ENCODE measurements around the gene HOXB3. TPM values are rescaled to one million over a fixed set of nuclear protein-coding genes. Genes with fewer than 3 reads are reported as not detected.

Gene HOXB3
- total and polyA plus RNA-seq, 2 donors (not counting 1 experiment from before 2014, with no cell fraction given): 15.7 to 28.6 TPM

GRCh38 chr17:48543107-48543853 is 46.8 kb downstream of the HOXB3 start:
- no peaks in the 10 kb centered on the region for H4K20me1 ChIP-seq (ENCODE audit: control insufficient read depth, extremely low read depth, insufficient read depth, low read length)
- TF ChIP-seq EZH2 (IDR thresholded peaks at IDR 0.05; ENCODE audit: low read length, missing control alignments) (no peak), CTCF (conservative IDR thresholded peaks at IDR 0.05 in 1 of 2, IDR thresholded peaks at IDR 0.05 in 1 of 2; ENCODE audit: low read depth in 1 of 2, low read length in 2 of 2) (no peak)
- H3K4me3 ChIP-seq (replicated peaks in 1 of 4; ENCODE audit: control extremely low read depth in 1 of 4, insufficient read depth in 1 of 4, low read depth in 3 of 4, low read length in 4 of 4): peak overlapping the region; percentile 89 to 99 (median 90)
- peaks cover 32% of the 10 kb centered on the region for H3K4me1 ChIP-seq (ENCODE audit: control insufficient read depth, extremely low read depth, insufficient read depth, low read length)
- H3K4me2 ChIP-seq (ENCODE audit: extremely low read depth, insufficient read depth, low read length): peak overlapping the region; percentile 80
- H3K27ac ChIP-seq (ENCODE audit: insufficient read depth, low read length): peak overlapping the region; percentile 97
- H3K36me3 ChIP-seq (ENCODE audit: control insufficient read depth, insufficient read depth, low read length): peaks cover 8% of the 10 kb centered on the region
- no peaks in the 10 kb centered on the region for H3K27me3 ChIP-seq (ENCODE audit: control insufficient read depth, insufficient read depth, low read length)
- H3K79me2 ChIP-seq (ENCODE audit: control insufficient read depth, insufficient read depth, low read length): peaks cover 81% of the 10 kb centered on the region
- no peak overlapping the region for H2AFZ ChIP-seq (ENCODE audit: low read length)
- H3K9ac ChIP-seq (ENCODE audit: insufficient read depth, low read length): peak overlapping the region; percentile 90
- peak in 1 of 2 donors; percentile 62 for DNase-seq (ENCODE audit: low read depth in 2 of 2)
- H3K9me3 ChIP-seq (ENCODE audit: control insufficient read depth, insufficient read depth, low read depth, low read length): no peaks in the 10 kb centered on the region

GRCh38 chr17:48542698-48543106 is 47.3 kb downstream of the HOXB3 start:
- no peaks in the 10 kb centered on the region for H3K27me3 ChIP-seq (ENCODE audit: control insufficient read depth, insufficient read depth, low read length)
- H3K4me2 ChIP-seq (ENCODE audit: extremely low read depth, insufficient read depth, low read length): peak overlapping the region; percentile 80
- no peak overlapping the region for H2AFZ ChIP-seq (ENCODE audit: low read length)
- peaks cover 32% of the 10 kb centered on the region for H3K4me1 ChIP-seq (ENCODE audit: control insufficient read depth, extremely low read depth, insufficient read depth, low read length)
- H3K27ac ChIP-seq (ENCODE audit: insufficient read depth, low read length): peak overlapping the region; percentile 97
- TF ChIP-seq EZH2 (IDR thresholded peaks at IDR 0.05; ENCODE audit: low read length, missing control alignments): no peak
- TF ChIP-seq CTCF (conservative IDR thresholded peaks at IDR 0.05 in 1 of 2, IDR thresholded peaks at IDR 0.05 in 1 of 2; ENCODE audit: low read depth in 1 of 2, low read length in 2 of 2): no peak
- H3K9ac ChIP-seq (ENCODE audit: insufficient read depth, low read length): peak overlapping the region; percentile 90
- peaks cover 78% of the 10 kb centered on the region for H3K79me2 ChIP-seq (ENCODE audit: control insufficient read depth, insufficient read depth, low read length)
- H3K4me3 ChIP-seq (replicated peaks in 1 of 4; ENCODE audit: control extremely low read depth in 1 of 4, insufficient read depth in 1 of 4, low read depth in 3 of 4, low read length in 4 of 4): peak overlapping the region; percentile 89 to 99 (median 90)
- no peaks in the 10 kb centered on the region for H4K20me1 ChIP-seq (ENCODE audit: control insufficient read depth, extremely low read depth, insufficient read depth, low read length)
- DNase-seq (ENCODE audit: low read depth in 2 of 2): no peak
- no peaks in the 10 kb centered on the region for H3K9me3 ChIP-seq (ENCODE audit: control insufficient read depth, insufficient read depth, low read depth, low read length)
- peaks cover 8% of the 10 kb centered on the region for H3K36me3 ChIP-seq (ENCODE audit: control insufficient read depth, insufficient read depth, low read length)

- no peak overlapping the region for H2AFZ ChIP-seq (ENCODE audit: low read length)
- TF ChIP-seq EZH2 (IDR thresholded peaks at IDR 0.05; ENCODE audit: low read length, missing control alignments): no peak
- no peak for TF ChIP-seq CTCF (conservative IDR thresholded peaks at IDR 0.05 in 1 of 2, IDR thresholded peaks at IDR 0.05 in 1 of 2; ENCODE audit: low read depth in 1 of 2, low read length in 2 of 2)
- DNase-seq (ENCODE audit: low read depth in 2 of 2): peak in 1 of 2 donors; percentile 70
- H3K9ac ChIP-seq (ENCODE audit: insufficient read depth, low read length): peak overlapping the region; percentile 90
- H3K4me1 ChIP-seq (ENCODE audit: control insufficient read depth, extremely low read depth, insufficient read depth, low read length): peaks cover 36% of the 10 kb centered on the region
- no peaks in the 10 kb centered on the region for H4K20me1 ChIP-seq (ENCODE audit: control insufficient read depth, extremely low read depth, insufficient read depth, low read length)
- H3K27me3 ChIP-seq (ENCODE audit: control insufficient read depth, insufficient read depth, low read length): no peaks in the 10 kb centered on the region
- no peaks in the 10 kb centered on the region for H3K9me3 ChIP-seq (ENCODE audit: control insufficient read depth, insufficient read depth, low read depth, low read length)
- peaks cover 8% of the 10 kb centered on the region for H3K36me3 ChIP-seq (ENCODE audit: control insufficient read depth, insufficient read depth, low read length)
- H3K4me3 ChIP-seq (replicated peaks in 1 of 4; ENCODE audit: control extremely low read depth in 1 of 4, insufficient read depth in 1 of 4, low read depth in 3 of 4, low read length in 4 of 4): peak overlapping the region; percentile 89 to 99 (median 90)
- H3K27ac ChIP-seq (ENCODE audit: insufficient read depth, low read length): peak overlapping the region; percentile 97
- H3K79me2 ChIP-seq (ENCODE audit: control insufficient read depth, insufficient read depth, low read length): peaks cover 72% of the 10 kb centered on the region
- peak overlapping the region; percentile 80 for H3K4me2 ChIP-seq (ENCODE audit: extremely low read depth, insufficient read depth, low read length)
These were observed 47.9 kb downstream of the HOXB3 start for GRCh38 chr17:48542114-48542656.

Data from fibroblast of lung (primary cell).